HS-27A (cell line): ENCODE measurements around the gene NEO1.
"Not testable (repeated sequence)": the region's sequence is repeated elsewhere in the genome, so short reads cannot be mapped to it uniquely, and the experiment has no call there.

ENCODE experiments used
- DNase-seq: peaks from one replicate; pipeline ENCODE4 v3.0.0-alpha.2; 2012; ENCODE audit warnings: low read depth, missing footprints

NEO1 gene

GRCh38 chr15:73142802-73143762 is 90.8 kb downstream of the NEO1 start:
- no peak for DNase-seq

- no peak for DNase-seq
These were observed 91.5 kb downstream of the NEO1 start for GRCh38 chr15:73143763-73144155.

DNA sequence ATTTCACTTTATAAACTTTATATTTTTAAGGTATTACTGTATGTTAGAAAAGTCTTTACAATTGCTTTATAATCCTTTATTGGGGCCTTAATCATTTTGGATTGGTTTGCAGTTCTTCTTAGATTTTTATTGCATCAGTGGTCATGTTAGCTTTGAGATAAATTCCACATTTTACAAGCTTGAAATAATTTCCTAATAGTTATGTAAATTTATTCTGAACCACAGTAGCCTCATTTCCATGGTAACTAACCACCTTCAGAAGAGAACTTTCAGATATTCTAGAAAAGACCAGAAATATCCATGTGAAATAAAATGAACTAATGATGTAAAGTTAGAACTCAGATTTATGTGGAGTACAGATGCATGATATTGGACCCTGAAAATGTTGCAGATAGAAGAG is 94.2 kb downstream of the NEO1 start:
- DNase-seq, result no peak

- DNase-seq, result no peak
These were observed 98.6 kb downstream of the NEO1 start for GRCh38 chr15:73150831-73151230.

DNA sequence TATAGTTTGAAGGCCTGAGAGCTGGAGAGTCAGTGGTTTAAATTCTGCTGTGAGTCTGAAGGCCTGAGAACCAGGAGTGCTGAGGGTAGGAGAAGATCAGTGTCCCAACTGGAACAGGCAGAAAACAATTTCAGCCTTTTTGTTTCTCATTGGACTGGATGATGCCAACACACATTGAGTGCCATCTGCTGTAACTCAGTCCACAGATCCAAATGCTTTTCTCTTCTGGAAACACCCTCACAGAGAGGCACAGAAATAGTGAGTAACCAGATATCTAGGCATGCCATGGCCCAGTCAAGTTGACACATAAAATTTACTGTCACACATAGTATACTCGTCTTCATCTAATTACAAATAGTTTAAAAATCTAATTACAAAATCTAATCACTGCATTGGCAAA is 100.8 kb downstream of the NEO1 start:
- DNase-seq, result no peak

DNA sequence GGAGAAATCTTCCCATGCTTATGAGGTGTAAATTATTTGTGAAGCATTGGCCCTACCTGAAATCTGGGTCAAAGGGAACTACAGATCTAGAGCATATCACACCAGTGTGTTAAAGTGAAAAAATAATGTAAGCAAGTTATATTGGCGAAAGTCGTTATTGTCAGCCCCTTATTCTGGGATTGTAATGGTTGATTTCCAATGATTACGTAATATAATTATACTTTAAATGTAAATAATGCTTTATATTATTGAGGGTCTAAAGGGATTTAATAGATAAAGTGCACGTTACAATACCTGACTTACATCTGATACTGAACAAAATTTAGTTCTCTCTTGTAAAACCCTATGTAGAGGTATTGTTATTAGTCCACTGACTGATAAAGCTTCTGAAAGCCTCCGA is 101.2 kb downstream of the NEO1 start:
- DNase-seq, result no peak

- DNase-seq, result no peak
These were observed 104.3 kb downstream of the NEO1 start for GRCh38 chr15:73156431-73157191.

GRCh38 chr15:73161546-73161945 is 109.3 kb downstream of the NEO1 start:
- DNase-seq, result no peak

- DNase-seq, result no peak
These were observed 113.2 kb downstream of the NEO1 start for GRCh38 chr15:73165435-73165834.

GRCh38 chr15:73165844-73166243 is 113.6 kb downstream of the NEO1 start:
- no peak for DNase-seq

DNA sequence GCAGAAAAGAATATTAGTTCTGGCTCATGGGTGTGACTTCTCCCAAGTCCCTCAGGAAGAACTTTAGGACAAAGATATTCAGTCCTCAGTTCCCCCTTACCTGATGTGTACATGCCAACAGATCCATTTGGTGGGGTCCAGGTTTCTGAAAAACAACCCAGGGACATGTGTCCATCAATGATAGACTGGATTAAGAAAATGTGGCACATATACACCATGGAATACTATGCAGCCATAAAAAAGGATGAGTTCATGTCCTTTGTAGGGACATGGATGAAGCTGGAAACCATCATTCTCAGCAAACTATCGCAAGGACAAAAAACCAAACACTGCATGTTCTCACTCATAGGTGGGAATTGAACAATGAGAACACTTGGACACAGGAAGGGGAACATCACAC is 114.4 kb downstream of the NEO1 start:
- not testable (repeated sequence) for DNase-seq

- DNase-seq, result no peak
These were observed 116.2 kb downstream of the NEO1 start for GRCh38 chr15:73168487-73168886.

GRCh38 chr15:73171711-73172110 is 119.4 kb downstream of the NEO1 start:
- DNase-seq, result no peak

- no peak for DNase-seq
These were observed 120.2 kb downstream of the NEO1 start for GRCh38 chr15:73172508-73172907.

DNA sequence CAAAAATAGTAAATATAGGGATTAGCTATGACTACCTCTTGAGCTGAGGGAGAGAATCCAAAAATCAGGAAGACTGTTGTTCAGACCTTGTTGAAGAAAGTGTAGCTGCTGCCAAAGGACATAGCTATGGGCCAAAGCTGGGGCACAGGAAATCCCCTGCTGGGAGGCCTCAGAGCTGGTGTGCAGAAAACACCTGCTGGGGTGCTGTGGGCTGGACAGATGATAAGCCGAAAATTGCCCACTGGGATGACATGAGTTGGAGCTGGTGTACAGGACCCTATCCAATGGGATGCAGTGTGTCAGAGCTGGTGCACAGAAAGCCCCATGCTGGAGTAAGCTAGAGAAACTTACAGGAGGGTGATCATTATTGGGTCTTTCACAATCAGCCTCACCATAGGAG is 121.9 kb downstream of the NEO1 start:
- DNase-seq, result no peak

DNA sequence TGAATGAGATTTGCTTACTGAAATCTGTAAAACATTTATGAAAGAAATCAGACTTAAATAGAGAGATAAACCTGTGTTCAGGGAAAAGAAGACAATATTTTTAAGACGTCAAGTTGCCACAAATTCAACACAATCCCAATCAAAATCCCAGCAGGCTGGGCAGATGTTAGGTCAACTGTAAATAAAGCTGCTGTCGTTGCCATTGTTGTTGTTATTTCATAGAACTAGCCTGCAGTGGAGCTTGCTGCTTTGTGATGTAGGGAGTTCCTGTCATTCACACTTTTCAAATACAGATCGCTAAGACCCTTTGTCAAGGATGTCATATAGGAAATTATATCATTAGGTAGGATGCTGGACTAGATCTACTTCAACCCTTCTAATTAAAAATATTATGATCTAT is 123.1 kb downstream of the NEO1 start:
- DNase-seq, result no peak

DNA sequence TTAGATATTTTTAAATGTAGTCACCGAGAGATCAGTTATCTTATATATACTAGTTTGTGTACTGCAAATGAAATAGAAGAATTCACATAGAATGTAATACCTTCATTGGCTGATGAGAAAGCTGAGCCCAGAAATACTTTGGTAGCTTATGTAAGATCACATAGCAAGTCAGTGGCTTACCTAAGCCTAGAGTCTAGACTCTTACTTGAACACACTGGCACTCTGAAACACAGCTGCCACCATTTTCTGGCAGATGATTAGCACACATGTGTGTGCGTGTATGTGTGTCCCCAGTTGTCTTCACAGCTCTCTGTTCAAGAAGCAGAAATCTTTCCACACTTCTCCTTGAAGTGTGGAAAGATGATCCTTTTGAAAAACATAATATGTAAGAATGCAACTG is 124.3 kb downstream of the NEO1 start:
- no peak for DNase-seq

DNA sequence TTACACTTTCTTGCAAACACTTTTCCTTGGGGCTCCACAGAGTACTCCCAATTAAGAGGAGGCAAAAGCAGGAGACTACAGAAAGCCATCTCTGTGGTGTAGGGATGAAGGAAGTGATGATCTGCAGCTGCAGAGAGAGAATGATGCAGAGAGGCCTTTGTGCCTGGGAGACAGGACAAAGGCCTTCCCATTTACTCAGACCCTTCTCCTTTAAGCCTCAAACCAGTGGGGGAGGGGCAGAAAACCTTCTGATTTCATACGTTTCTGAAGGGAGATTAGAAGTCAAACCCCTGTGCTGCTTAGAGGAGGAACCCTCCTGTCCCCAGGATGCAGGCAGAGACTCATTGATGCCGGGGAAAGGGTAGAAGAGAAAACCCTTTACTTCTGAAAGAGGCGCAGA is 130.8 kb downstream of the NEO1 start:
- DNase-seq, result no peak

GRCh38 chr15:73190189-73190601 is 137.9 kb downstream of the NEO1 start:
- DNase-seq, result no peak

GRCh38 chr15:73195166-73195565 is 142.9 kb downstream of the NEO1 start:
- DNase-seq, result no peak

GRCh38 chr15:73196113-73196512 is 143.8 kb downstream of the NEO1 start:
- no peak for DNase-seq

- DNase-seq, result no peak
These were observed 148.1 kb downstream of the NEO1 start for GRCh38 chr15:73200339-73200738.

DNA sequence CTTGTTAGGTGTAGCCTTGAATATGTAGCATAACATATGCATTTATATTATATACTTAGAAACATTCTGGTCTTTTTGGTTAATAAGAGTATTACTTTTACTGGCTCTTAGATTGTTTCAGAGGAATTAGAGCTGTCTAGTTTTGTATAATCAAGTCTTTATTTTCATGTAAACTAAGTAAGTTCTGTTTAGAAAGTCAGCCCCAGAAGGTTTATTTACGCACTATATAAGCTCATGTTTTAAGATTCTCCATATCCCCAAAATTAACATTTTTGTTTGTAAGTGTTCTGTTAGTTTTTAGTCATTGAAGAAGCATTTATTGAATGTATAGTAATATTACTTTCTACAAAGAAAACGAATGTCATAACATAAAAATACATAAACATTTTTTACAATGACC is 158.4 kb downstream of the NEO1 start:
- DNase-seq, result no peak
